Neuronal stem cell (in vitro differentiated cells): ENCODE measurements around the gene HPF1.

Experiments used
- DNase-seq: peaks from one replicate; pipeline ENCODE4 v3.0.0-alpha.2; 2013; ENCODE audit warnings: low spot score
- H2AFZ ChIP-seq: one replicate; pipeline ENCODE4 v1.6.1; 2013; ENCODE audit warnings: mild to moderate bottlenecking, low read length, inconsistent platforms
- H2AK5ac ChIP-seq: 2 replicates; pipeline ENCODE4 v1.6.1; 2013; ENCODE audit warnings: low read depth, mild to moderate bottlenecking, inconsistent platforms, low read length, moderate library complexity, mixed read lengths
- H2BK120ac ChIP-seq: 2 replicates; pipeline ENCODE4 v1.6.1; 2013; ENCODE audit warnings: low read depth, mild to moderate bottlenecking, inconsistent platforms, low read length, moderate library complexity, mixed read lengths
- H2BK12ac ChIP-seq: one replicate; pipeline ENCODE4 v1.6.1; 2013; ENCODE audit warnings: low read length, inconsistent platforms
- H2BK15ac ChIP-seq: 2 replicates; pipeline ENCODE4 v1.6.1; 2013; ENCODE audit warnings: mild to moderate bottlenecking, low read length, inconsistent platforms, mixed read lengths
- H2BK5ac ChIP-seq: one replicate; pipeline ENCODE4 v1.6.1; 2013; ENCODE audit warnings: inconsistent platforms, mild to moderate bottlenecking, low read length, moderate library complexity
- H3K14ac ChIP-seq: one replicate; pipeline ENCODE4 v1.6.1; 2013; ENCODE audit warnings: low read length, inconsistent platforms
- H3K18ac ChIP-seq: 2 replicates; pipeline ENCODE4 v1.6.1; 2013; ENCODE audit warnings: low read length, inconsistent platforms
- H3K23ac ChIP-seq: 2 replicates; pipeline ENCODE4 v1.6.1; 2013; ENCODE audit warnings: low read depth, mild to moderate bottlenecking, mixed read lengths, low read length, inconsistent platforms; ENCODE audit not compliant: poor library complexity
- H3K27ac ChIP-seq: replicated peaks from 3 replicates; pipeline ENCODE4 v1.5.1; 2013; ENCODE audit warnings: low read length, inconsistent platforms
- H3K27me3 ChIP-seq, 3 experiments: 2 replicates each; pipeline ENCODE4 v1.6.1; 2013; ENCODE audit warnings: low read length in 3 of 3, mild to moderate bottlenecking in 2 of 3, inconsistent platforms in 1 of 3, low read depth in 1 of 3, mixed read lengths in 1 of 3, moderate library complexity in 1 of 3; ENCODE audit not compliant: control insufficient read depth in 3 of 3, insufficient read depth in 3 of 3
- H3K36me3 ChIP-seq, 2 donors: replicated peaks in 1 of 2; 2 replicates each; pipeline ENCODE4 v1.6.1; 2013; ENCODE audit warnings: low read length in 2 of 2; ENCODE audit not compliant: control insufficient read depth in 2 of 2, insufficient read depth in 2 of 2
- H3K4ac ChIP-seq: 2 replicates; pipeline ENCODE4 v1.6.1; 2013; ENCODE audit warnings: inconsistent platforms, mild to moderate bottlenecking, low read length, moderate library complexity
- H3K4me1 ChIP-seq, 2 donors: 1 replicate in 1 of 2; 2 replicates in 1 of 2; pipeline ENCODE4 v1.6.1; 2013; ENCODE audit warnings: low read length in 2 of 2, low read depth in 1 of 2; ENCODE audit not compliant: control insufficient read depth in 2 of 2, insufficient read depth in 1 of 2
- H3K4me2 ChIP-seq: one replicate; pipeline ENCODE4 v1.6.1; 2013; ENCODE audit warnings: mild to moderate bottlenecking, low read length, inconsistent platforms; ENCODE audit not compliant: insufficient read depth, poor library complexity, severe bottlenecking
- H3K4me3 ChIP-seq, 2 donors: 2 replicates each; pipeline ENCODE4 v1.5.1; 2013; ENCODE audit warnings: low read length in 2 of 2, mild to moderate bottlenecking in 2 of 2, inconsistent platforms in 1 of 2, moderate library complexity in 1 of 2
- H3K79me1 ChIP-seq: one replicate; pipeline ENCODE4 v1.6.1; 2013; ENCODE audit warnings: low read depth, mild to moderate bottlenecking, inconsistent platforms, low read length, moderate library complexity
- H3K9ac ChIP-seq: one replicate; pipeline ENCODE4 v1.6.1; 2013; ENCODE audit warnings: mild to moderate bottlenecking, low read depth, low read length, inconsistent platforms; ENCODE audit not compliant: poor library complexity
- H3K9me3 ChIP-seq, 2 donors: replicated peaks in 1 of 2; 2 replicates each; pipeline versions ENCODE3 to v1.6.1; 2013; ENCODE audit warnings: low read length in 2 of 2, mild to moderate bottlenecking in 2 of 2, inconsistent platforms in 1 of 2, low read depth in 1 of 2, mixed read lengths in 1 of 2, moderate library complexity in 1 of 2; ENCODE audit not compliant: control insufficient read depth in 2 of 2, insufficient read depth in 1 of 2
- H4K8ac ChIP-seq: one replicate; pipeline ENCODE4 v1.6.1; 2013; ENCODE audit warnings: low read depth, mild to moderate bottlenecking, inconsistent platforms, low read length, moderate library complexity
- H4K91ac ChIP-seq: one replicate; pipeline ENCODE4 v1.6.1; 2013; ENCODE audit warnings: low read length, low read depth, mild to moderate bottlenecking, inconsistent platforms; ENCODE audit not compliant: poor library complexity
- WGBS, 2 donors: extraction: QIAGEN DNeasy Blood & Tissue Kit; methylation state at CpG; one replicate each; pipeline ENCODE4 v1.1.7; 2013; ENCODE audit warnings: missing lambda C conversion rate in 2 of 2, mixed read lengths in 1 of 2; ENCODE audit not compliant: insufficient read length in 2 of 2, insufficient replicate concordance in 1 of 2; ENCODE audit errors: extremely low coverage in 2 of 2; 5-methylcytosine and 5-hydroxymethylcytosine counted together

HPF1 gene

DNA sequence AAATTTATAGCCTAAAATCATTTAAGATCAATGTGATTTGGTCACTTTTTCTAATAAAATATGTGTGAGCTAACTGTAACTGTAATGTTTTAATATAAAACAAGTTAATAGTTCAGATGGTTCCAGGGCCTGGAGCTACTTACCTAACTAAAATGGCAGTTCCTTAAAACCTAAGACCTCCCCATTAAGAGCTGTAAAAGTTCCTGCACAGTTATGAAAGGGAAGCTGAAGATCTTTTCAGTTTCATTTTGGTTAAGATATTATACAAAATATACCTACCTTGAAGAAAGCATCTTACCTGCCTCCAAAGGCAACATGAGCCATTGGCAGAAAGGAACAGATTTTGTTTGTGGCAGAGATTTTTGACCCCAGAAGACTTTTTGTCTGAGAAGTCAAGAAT is 30.1 kb downstream of the HPF1 start:
- Histone ChIP-seq H3K4me1 (peaks cover 0 to 5% of the 10 kb centered on the region in 2 donors), H3K9ac (no peak overlapping the region), H3K27ac (no peak overlapping the region), H3K9me3 (no peaks in the 10 kb centered on the region), H2AFZ (no peak overlapping the region), H2BK12ac (no peak overlapping the region), H3K4ac (no peak overlapping the region), H3K18ac (no peak overlapping the region), H2AK5ac (no peak overlapping the region), H2BK15ac (no peak overlapping the region), H3K4me3 (no peak overlapping the region), H3K79me1 (no peaks in the 10 kb centered on the region), H3K4me2 (no peak overlapping the region), H4K91ac (no peak overlapping the region), H4K8ac (no peak overlapping the region), H2BK120ac (no peak overlapping the region), H3K23ac (no peak overlapping the region), H2BK5ac (no peak overlapping the region), H3K27me3 (no peaks in the 10 kb centered on the region), H3K36me3 (peaks cover 9 to 56% of the 10 kb centered on the region in 2 donors), H3K14ac (no peak overlapping the region)
- DNase-seq: no peak

GRCh38 chr4:169724260-169724659 is 33.5 kb downstream of the HPF1 start:
- Histone ChIP-seq H3K9ac (no peak overlapping the region), H2BK5ac (no peak overlapping the region), H3K18ac (no peak overlapping the region), H3K14ac (no peak overlapping the region), H3K4me1 (peaks cover 0 to 7% of the 10 kb centered on the region in 2 donors), H2BK15ac (no peak overlapping the region), H3K4ac (no peak overlapping the region), H3K9me3 (no peaks in the 10 kb centered on the region), H3K79me1 (no peaks in the 10 kb centered on the region), H3K4me3 (no peak overlapping the region), H2AK5ac (no peak overlapping the region), H4K8ac (no peak overlapping the region), H2AFZ (no peak overlapping the region), H4K91ac (no peak overlapping the region), H3K23ac (no peak overlapping the region), H3K36me3 (peaks cover 0 to 48% of the 10 kb centered on the region in 2 donors), H2BK120ac (no peak overlapping the region), H3K4me2 (no peak overlapping the region), H3K27ac (peak overlapping the region; percentile 8), H2BK12ac (no peak overlapping the region), H3K27me3 (no peaks in the 10 kb centered on the region)
- whole genome bisulfite sequencing, 2 donors: no CpG with 5 or more reads among the region's 2 CpGs
- no peak for DNase-seq

- H2AFZ ChIP-seq: no peak overlapping the region
- no peak overlapping the region for H3K23ac ChIP-seq
- H2BK15ac ChIP-seq: no peak overlapping the region
- H2BK5ac ChIP-seq: no peak overlapping the region
- H3K79me1 ChIP-seq: no peaks in the 10 kb centered on the region
- WGBS, 2 donors: no CpG with 5 or more reads among the region's 9 CpGs
- H3K4me1 ChIP-seq: peaks cover 0 to 7% of the 10 kb centered on the region in 2 donors
- no peak overlapping the region for H3K4me2 ChIP-seq
- H3K14ac ChIP-seq: no peak overlapping the region
- H3K27me3 ChIP-seq: no peaks in the 10 kb centered on the region
- no peak overlapping the region for H3K4ac ChIP-seq
- no peak overlapping the region for H3K27ac ChIP-seq
- H2BK12ac ChIP-seq: no peak overlapping the region
- no peaks in the 10 kb centered on the region for H3K9me3 ChIP-seq
- H4K8ac ChIP-seq: no peak overlapping the region
- H2BK120ac ChIP-seq: no peak overlapping the region
- peaks cover 0 to 45% of the 10 kb centered on the region in 2 donors for H3K36me3 ChIP-seq
- no peak for DNase-seq
- H2AK5ac ChIP-seq: no peak overlapping the region
- H3K4me3 ChIP-seq: no peak overlapping the region
- no peak overlapping the region for H3K18ac ChIP-seq
- no peak overlapping the region for H3K9ac ChIP-seq
- no peak overlapping the region for H4K91ac ChIP-seq
These were observed 34.4 kb downstream of the HPF1 start for GRCh38 chr4:169723207-169723965.

GRCh38 chr4:169720529-169720928 is 37.2 kb downstream of the HPF1 start:
- no peak overlapping the region for H3K4me2 ChIP-seq
- peaks cover 0 to 7% of the 10 kb centered on the region in 2 donors for H3K4me1 ChIP-seq
- H3K23ac ChIP-seq: no peak overlapping the region
- no peak overlapping the region for H3K4ac ChIP-seq
- no peak overlapping the region for H3K4me3 ChIP-seq
- H3K79me1 ChIP-seq: no peaks in the 10 kb centered on the region
- no peak overlapping the region for H2BK5ac ChIP-seq
- DNase-seq: no peak
- H3K27ac ChIP-seq: no peak overlapping the region
- no peaks in the 10 kb centered on the region for H3K27me3 ChIP-seq
- WGBS, 2 donors: no CpG with 5 or more reads among the region's 7 CpGs
- no peaks in the 10 kb centered on the region for H3K9me3 ChIP-seq
- H4K8ac ChIP-seq: no peak overlapping the region
- no peak overlapping the region for H3K18ac ChIP-seq
- no peak overlapping the region for H2BK15ac ChIP-seq
- H2BK120ac ChIP-seq: no peak overlapping the region
- no peak overlapping the region for H2AFZ ChIP-seq
- no peak overlapping the region for H3K14ac ChIP-seq
- no peak overlapping the region for H2BK12ac ChIP-seq
- H3K36me3 ChIP-seq: peaks cover 0 to 53% of the 10 kb centered on the region in 2 donors
- H4K91ac ChIP-seq: no peak overlapping the region
- no peak overlapping the region for H3K9ac ChIP-seq
- H2AK5ac ChIP-seq: no peak overlapping the region
